Measurements from ENCODE around the gene DDX3Y. TPM values are rescaled to one million over a fixed set of nuclear protein-coding genes. Genes with fewer than 3 reads are reported as not detected.

Gene DDX3Y
- total RNA-seq (not detected), polyA plus RNA-seq (ENCODE audit: insufficient read depth, low read depth, low replicate concordance) (16.2 TPM)
- long read RNA-seq, donor 1, full-length matches to known transcripts: 8 of 23 reads
- long read RNA-seq, donor 1, partial matches to known transcripts: 15 of 23 reads
- long read RNA-seq, donor 1, other reads (novel, unspliced or antisense): 0 of 23 reads
- long read RNA-seq, donor 2: 0 reads
- long read RNA-seq, donor 3: 0 reads
- long read RNA-seq, donor 4: 0 reads
- long read RNA-seq, donor 5: 0 reads
- long read RNA-seq, donor 6, full-length matches to known transcripts: 4 of 4 reads
- long read RNA-seq, donor 6, partial matches to known transcripts: 0 of 4 reads
- long read RNA-seq, donor 6, other reads (novel, unspliced or antisense): 0 of 4 reads
- long read RNA-seq, donor 7: 0 reads
- long read RNA-seq, donor 8, full-length matches to known transcripts: 5 of 21 reads
- long read RNA-seq, donor 8, partial matches to known transcripts: 16 of 21 reads
- long read RNA-seq, donor 8, other reads (novel, unspliced or antisense): 0 of 21 reads
- long read RNA-seq, donor 9: 0 reads
- long read RNA-seq, donor 10, full-length matches to known transcripts: 5 of 5 reads
- long read RNA-seq, donor 10, partial matches to known transcripts: 0 of 5 reads
- long read RNA-seq, donor 10, other reads (novel, unspliced or antisense): 0 of 5 reads

DNA sequence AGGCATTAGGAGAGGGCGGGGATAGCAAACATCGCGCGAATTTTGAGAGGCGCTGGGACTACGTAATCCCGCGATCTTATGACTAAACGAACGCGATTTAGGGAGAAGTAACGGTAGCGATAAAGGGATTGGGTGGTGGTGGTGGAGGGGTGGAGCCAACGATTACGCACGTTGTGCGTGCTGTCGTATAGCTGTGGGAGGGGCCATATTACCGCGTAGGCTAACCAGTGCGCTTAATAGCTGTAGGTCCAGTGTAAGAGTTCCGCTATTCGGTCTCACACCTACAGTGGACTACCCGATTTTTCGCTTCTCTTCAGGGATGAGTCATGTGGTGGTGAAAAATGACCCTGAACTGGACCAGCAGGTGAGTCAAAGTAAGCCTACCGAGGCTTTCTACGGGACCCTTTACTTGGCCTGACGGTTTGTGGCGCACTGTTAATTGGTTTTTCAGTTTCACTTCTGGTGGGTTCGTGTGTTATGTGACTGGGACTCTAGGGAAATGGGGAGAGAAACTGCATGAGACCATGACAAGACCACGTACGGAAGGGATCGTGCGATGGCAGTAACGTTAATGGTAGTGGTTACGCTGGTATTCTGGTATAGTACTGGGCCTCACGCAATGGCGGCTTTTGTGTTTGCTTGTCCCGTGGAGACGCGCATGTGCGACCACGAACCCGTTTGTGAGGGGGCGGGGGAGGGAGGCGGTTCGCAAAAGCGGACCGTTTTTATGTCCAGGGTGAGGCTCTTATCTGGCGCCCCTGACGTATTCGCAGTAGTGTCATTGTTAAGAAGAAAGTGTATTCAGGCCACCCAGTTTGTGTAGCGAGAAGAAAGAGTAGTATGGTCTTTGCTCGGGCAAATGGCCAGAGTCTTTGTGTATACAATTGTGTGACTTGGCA, at the start of gene DDX3Y:
DDX3Y (plus strand) TSS at position 251 of the 899 bp plus-strand sequence; CDS start at position 320, 69 bp downstream.
- Histone ChIP-seq H3K4me1 (ENCODE audit: control insufficient read depth in 2 of 3, insufficient read depth in 2 of 3, low read depth in 1 of 3, low read length in 3 of 3) (no peaks in the 10 kb centered on the region), H3K27ac (ENCODE audit: low read depth in 2 of 2, low read length in 2 of 2) (peak within 1 kb of the TSS; percentile 97 to 98), H3K9me3 (ENCODE audit: control insufficient read depth in 2 of 3, insufficient read depth in 1 of 3, low read length in 3 of 3) (no peaks in the 10 kb centered on the region), H3K9ac (ENCODE audit: low read length in 3 of 3) (peak within 1 kb of the TSS in 2 of 3 donors; percentile 87 to 96), H3K27me3 (ENCODE audit: control insufficient read depth, insufficient read depth, low read length) (no peaks in the 10 kb centered on the region), H3K4me3 (ENCODE audit: low read length in 3 of 3) (peak within 1 kb of the TSS in 2 of 3 donors; percentile 93 to 97), H3K36me3 (ENCODE audit: control insufficient read depth in 2 of 3, insufficient read depth in 3 of 3, low read length in 3 of 3) (no peaks in the 10 kb centered on the region)
- intact Hi-C loops (cut with DNase I): no loop called here
- TF ChIP-seq, protein P1, sequence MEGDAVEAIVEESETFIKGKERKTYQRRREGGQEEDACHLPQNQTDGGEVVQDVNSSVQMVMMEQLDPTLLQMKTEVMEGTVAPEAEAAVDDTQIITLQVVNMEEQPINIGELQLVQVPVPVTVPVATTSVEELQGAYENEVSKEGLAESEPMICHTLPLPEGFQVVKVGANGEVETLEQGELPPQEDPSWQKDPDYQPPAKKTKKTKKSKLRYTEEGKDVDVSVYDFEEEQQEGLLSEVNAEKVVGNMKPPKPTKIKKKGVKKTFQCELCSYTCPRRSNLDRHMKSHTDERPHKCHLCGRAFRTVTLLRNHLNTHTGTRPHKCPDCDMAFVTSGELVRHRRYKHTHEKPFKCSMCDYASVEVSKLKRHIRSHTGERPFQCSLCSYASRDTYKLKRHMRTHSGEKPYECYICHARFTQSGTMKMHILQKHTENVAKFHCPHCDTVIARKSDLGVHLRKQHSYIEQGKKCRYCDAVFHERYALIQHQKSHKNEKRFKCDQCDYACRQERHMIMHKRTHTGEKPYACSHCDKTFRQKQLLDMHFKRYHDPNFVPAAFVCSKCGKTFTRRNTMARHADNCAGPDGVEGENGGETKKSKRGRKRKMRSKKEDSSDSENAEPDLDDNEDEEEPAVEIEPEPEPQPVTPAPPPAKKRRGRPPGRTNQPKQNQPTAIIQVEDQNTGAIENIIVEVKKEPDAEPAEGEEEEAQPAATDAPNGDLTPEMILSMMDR (IDR thresholded peaks at IDR 0.05; ENCODE audit: borderline replicate concordance, extremely low read depth, insufficient read depth): no peak
- DNase-seq (peak in 2 of 5 donors; percentile 94 to 96), FAIRE-seq (no peak)

DNA sequence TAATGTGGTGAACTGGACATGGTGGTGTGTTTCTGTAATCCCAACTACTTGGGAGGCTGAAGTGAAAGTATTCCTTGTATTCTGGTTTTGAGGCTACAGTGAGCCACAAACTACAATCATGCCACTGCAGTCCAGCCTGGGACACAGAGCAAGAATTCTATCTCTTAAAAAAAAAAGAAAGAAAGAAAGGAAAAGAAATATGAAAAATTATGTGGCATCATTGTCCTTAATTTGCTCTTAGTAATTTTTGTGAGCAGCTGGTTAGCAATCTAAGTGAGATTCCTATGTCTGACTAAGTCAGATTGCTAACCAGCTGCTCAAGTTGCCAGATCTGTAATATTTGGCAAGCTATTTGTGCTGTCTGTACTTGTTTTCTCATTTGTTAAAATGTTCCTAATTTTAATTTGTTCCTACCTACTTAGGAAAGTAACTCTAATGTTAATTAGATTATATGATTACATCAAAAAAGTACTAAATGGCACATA, 48.8 kb upstream of the DDX3Y start:
- no peak for DNase-seq
- FAIRE-seq: no peak
- Histone ChIP-seq H3K36me3 (ENCODE audit: control insufficient read depth in 2 of 3, insufficient read depth in 3 of 3, low read length in 3 of 3) (peaks cover 0 to 12% (median 0%) of the 10 kb centered on the region in 3 donors), H3K27ac (ENCODE audit: low read depth in 2 of 2, low read length in 2 of 2) (no peak overlapping the region), H3K9me3 (ENCODE audit: control insufficient read depth in 2 of 3, insufficient read depth in 1 of 3, low read length in 3 of 3) (no peaks in the 10 kb centered on the region), H3K9ac (ENCODE audit: low read length in 3 of 3) (no peak overlapping the region), H3K4me1 (ENCODE audit: control insufficient read depth in 2 of 3, insufficient read depth in 2 of 3, low read depth in 1 of 3, low read length in 3 of 3) (no peaks in the 10 kb centered on the region), H3K27me3 (ENCODE audit: control insufficient read depth, insufficient read depth, low read length) (no peaks in the 10 kb centered on the region), H3K4me3 (ENCODE audit: low read length in 3 of 3) (no peak overlapping the region)
- TF ChIP-seq, protein P1 (IDR thresholded peaks at IDR 0.05; ENCODE audit: borderline replicate concordance, extremely low read depth, insufficient read depth): no peak
- intact Hi-C loops (cut with DNase I): no loop called here

DNA sequence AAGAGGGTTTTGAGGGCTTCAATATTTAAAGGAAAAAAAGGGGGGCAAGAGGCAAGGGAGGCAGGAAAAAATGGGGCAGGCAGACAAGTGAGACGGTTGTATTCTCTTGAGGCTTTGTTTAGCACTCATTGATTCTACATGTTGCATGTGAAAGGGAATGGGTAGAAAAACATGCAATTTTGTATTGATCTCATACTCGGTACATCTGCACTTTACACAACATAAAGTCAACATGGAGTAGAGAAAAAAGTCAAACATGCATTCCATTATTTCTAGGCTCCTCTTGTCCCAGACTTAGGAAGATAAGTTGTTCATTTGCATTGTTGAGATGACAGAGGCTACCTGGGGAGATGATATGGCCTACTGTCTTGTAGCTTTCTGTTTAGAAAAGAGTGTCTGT, 36.7 kb upstream of the DDX3Y start:
- Histone ChIP-seq H3K36me3 (ENCODE audit: control insufficient read depth in 2 of 3, insufficient read depth in 3 of 3, low read length in 3 of 3) (no peaks in the 10 kb centered on the region), H3K27ac (ENCODE audit: low read depth in 2 of 2, low read length in 2 of 2) (no peak overlapping the region), H3K4me3 (ENCODE audit: low read length in 3 of 3) (no peak overlapping the region), H3K27me3 (ENCODE audit: control insufficient read depth, insufficient read depth, low read length) (no peaks in the 10 kb centered on the region), H3K9ac (ENCODE audit: low read length in 3 of 3) (no peak overlapping the region), H3K4me1 (ENCODE audit: control insufficient read depth in 2 of 3, insufficient read depth in 2 of 3, low read depth in 1 of 3, low read length in 3 of 3) (no peaks in the 10 kb centered on the region), H3K9me3 (ENCODE audit: control insufficient read depth in 2 of 3, insufficient read depth in 1 of 3, low read length in 3 of 3) (no peaks in the 10 kb centered on the region)
- TF ChIP-seq, protein P1 (IDR thresholded peaks at IDR 0.05; ENCODE audit: borderline replicate concordance, extremely low read depth, insufficient read depth): no peak
- DNase-seq (no peak), FAIRE-seq (no peak)
- intact Hi-C loops (cut with DNase I): no loop called here

All from kidney (tissue), 22 donors.